SK-N-SH (cell line): ENCODE results near the gene CTNS.

Experiments used
- CHD2 ChIP-seq: fragments of 150-350 bp; IDR thresholded peaks from 2 replicates; pipeline ENCODE4 v1.6.1; 2018; ENCODE audit warnings: low read length; ENCODE audit not compliant: partially characterized antibody
- EP300 ChIP-seq, 2 experiments: IDR thresholded peaks; 2 replicates each; pipeline versions ENCODE4 v1.4.0 to v1.6.1; 2012; ENCODE audit warnings: borderline replicate concordance in 1 of 2, low read depth in 1 of 2, low read length in 1 of 2
- EZH2phosphoT487 ChIP-seq: fragments of 200-600 bp; sonication (generic); IDR thresholded peaks from 2 replicates; pipeline ENCODE4 v1.6.1; 2017; ENCODE audit warnings: low read depth, mixed run types, mild to moderate bottlenecking, antibody characterized with exemption, moderate library complexity, borderline replicate concordance
- FOSL2 ChIP-seq: IDR thresholded peaks from 2 replicates; pipeline ENCODE4 v1.4.0; 2012; ENCODE audit warnings: low read depth, mild to moderate bottlenecking, moderate library complexity, borderline replicate concordance
- GABPA ChIP-seq: IDR thresholded peaks from 2 replicates; pipeline ENCODE4 v1.4.0; 2012; ENCODE audit warnings: low read depth, mild to moderate bottlenecking
- POLR2AphosphoS5 ChIP-seq: IDR thresholded peaks from 2 replicates; pipeline ENCODE4 v1.6.1; 2012; ENCODE audit warnings: low read depth, low read length
- RCOR1 ChIP-seq: fragments of 150-350 bp; IDR thresholded peaks from 2 replicates; pipeline ENCODE4 v1.6.1; 2017; ENCODE audit warnings: antibody characterized with exemption, low read length
- RFX5 ChIP-seq: IDR thresholded peaks from 2 replicates; pipeline ENCODE4 v1.6.1; 2012; ENCODE audit warnings: mild to moderate bottlenecking, improper control_type of control experiment, low read length
- TAF1 ChIP-seq: IDR thresholded peaks from 2 replicates; pipeline ENCODE4 v1.6.1; 2012; ENCODE audit warnings: low read depth, mild to moderate bottlenecking, low read length, moderate library complexity, borderline replicate concordance
- TF ChIP-seq, protein P1 (sequence below): fragments of 200-600 bp; sonication (generic); IDR thresholded peaks from 2 replicates; pipeline ENCODE4 v1.6.1; 2017; ENCODE audit warnings: antibody characterized with exemption, mild to moderate bottlenecking, moderate library complexity
- TF ChIP-seq, protein P2 (sequence below): fragments of 150-350 bp; IDR thresholded peaks from 2 replicates; pipeline ENCODE4 v1.6.1; 2017; ENCODE audit warnings: antibody characterized with exemption, low read length, low read depth, borderline replicate concordance

DNA sequence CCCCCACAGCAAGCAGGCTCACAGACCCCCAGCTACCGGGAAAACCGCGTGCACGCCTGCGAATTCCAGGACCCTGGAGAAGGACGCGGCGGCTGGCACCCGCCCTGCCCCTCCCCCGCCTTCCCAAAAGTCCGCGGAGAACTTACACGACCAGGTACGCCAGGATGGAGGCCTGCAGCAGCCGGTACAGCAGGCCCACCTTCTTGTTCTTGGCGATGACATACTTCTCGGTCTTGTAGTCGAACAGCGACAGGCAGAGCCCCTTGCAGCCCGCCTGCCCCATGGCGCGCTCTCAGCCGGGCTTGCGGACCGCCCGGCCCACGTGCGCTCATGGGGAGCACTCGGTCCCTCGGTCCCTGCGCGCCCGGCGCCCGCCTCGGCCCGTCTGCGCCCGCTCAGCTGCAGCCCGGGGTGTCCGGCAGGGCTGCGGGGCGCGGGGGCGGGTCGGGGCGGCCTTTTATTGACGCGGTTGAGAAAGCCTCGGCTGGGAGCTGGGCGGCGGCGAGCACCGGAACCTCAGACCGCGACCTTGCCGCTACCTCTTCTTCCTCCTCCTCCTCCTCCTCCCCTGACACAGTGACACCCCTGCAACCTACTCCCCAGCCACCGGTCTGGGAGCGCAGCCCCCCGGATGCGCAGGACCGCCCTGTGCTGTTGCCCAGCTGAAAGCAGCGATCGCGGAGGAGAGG, 59.3 kb downstream of the CTNS start, which contains the start of gene P2RX5:
- TF ChIP-seq EP300 (IDR thresholded peaks at IDR 0.05; ENCODE audit: borderline replicate concordance in 1 of 2, low read depth in 1 of 2, low read length in 1 of 2) (no peak), POLR2AphosphoS5 (no peak), GABPA (no peak), RCOR1 (no peak), CHD2 (no peak), RFX5 (no peak), EZH2phosphoT487 (no peak), FOSL2 (no peak), TAF1 (no peak)
- TF ChIP-seq, protein P1, sequence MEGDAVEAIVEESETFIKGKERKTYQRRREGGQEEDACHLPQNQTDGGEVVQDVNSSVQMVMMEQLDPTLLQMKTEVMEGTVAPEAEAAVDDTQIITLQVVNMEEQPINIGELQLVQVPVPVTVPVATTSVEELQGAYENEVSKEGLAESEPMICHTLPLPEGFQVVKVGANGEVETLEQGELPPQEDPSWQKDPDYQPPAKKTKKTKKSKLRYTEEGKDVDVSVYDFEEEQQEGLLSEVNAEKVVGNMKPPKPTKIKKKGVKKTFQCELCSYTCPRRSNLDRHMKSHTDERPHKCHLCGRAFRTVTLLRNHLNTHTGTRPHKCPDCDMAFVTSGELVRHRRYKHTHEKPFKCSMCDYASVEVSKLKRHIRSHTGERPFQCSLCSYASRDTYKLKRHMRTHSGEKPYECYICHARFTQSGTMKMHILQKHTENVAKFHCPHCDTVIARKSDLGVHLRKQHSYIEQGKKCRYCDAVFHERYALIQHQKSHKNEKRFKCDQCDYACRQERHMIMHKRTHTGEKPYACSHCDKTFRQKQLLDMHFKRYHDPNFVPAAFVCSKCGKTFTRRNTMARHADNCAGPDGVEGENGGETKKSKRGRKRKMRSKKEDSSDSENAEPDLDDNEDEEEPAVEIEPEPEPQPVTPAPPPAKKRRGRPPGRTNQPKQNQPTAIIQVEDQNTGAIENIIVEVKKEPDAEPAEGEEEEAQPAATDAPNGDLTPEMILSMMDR: no peak
- TF ChIP-seq, protein P2, sequence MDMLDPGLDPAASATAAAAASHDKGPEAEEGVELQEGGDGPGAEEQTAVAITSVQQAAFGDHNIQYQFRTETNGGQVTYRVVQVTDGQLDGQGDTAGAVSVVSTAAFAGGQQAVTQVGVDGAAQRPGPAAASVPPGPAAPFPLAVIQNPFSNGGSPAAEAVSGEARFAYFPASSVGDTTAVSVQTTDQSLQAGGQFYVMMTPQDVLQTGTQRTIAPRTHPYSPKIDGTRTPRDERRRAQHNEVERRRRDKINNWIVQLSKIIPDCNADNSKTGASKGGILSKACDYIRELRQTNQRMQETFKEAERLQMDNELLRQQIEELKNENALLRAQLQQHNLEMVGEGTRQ: no peak
